Lung microvascular endothelial cell (primary cell): ENCODE measurements around the gene COLEC12. TPM values are rescaled to one million over a fixed set of nuclear protein-coding genes. Genes with fewer than 3 reads are reported as not detected.

ENCODE experiments used
- DNase-seq, 2 donors: peaks; one replicate each; pipeline versions ENCODE4 v3.0.0 to v3.0.0-alpha.2; 2010; ENCODE audit warnings: low read depth in 2 of 2
- total RNA-seq: library from RNA; depleted of rRNA; stranded (reverse); fragments of >200 nt; gene quantifications from 2 replicates; pipeline ENCODE4 v1.2.1, GENCODE V29; 2014

The COLEC12 gene
- total RNA-seq, 1 donor from 2014 or later, result 104 TPM

GRCh38 chr18:390741-391478 lies 109.6 kb downstream of the COLEC12 start:
- DNase-seq, result no peak

DNA sequence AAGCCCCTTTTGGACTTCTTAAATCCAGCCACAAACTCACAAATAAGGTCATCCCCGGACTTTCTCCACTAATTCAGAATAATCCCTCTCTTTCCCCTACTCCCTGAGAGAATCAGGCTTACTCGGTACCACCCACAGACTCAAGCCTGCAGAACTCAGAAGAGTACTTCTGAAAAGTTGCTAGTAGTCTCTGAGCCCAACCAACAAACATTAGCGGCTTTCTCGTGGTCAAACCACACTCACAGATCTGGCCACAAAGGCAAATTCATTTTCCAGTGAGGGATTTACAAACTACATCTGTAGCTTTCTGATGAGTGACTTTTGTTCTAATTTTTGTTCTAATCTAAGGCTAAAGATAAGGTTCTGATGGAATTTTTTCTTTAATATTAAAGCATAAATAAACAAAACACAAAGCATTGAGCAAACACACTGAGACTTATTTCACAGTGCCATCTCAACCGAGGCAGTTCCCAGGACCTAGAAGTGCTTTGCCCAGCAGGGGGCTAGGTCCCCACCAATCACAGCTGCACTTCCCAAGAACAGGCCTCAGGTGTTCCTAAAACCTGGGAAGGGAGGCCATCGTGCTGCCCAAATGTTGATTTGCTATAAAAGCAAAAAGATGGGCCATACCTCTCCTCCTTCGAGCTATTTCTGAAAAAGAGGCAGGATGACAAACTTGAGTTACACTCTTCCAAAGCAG lies 110.7 kb downstream of the COLEC12 start:
- DNase-seq, result no peak

DNA sequence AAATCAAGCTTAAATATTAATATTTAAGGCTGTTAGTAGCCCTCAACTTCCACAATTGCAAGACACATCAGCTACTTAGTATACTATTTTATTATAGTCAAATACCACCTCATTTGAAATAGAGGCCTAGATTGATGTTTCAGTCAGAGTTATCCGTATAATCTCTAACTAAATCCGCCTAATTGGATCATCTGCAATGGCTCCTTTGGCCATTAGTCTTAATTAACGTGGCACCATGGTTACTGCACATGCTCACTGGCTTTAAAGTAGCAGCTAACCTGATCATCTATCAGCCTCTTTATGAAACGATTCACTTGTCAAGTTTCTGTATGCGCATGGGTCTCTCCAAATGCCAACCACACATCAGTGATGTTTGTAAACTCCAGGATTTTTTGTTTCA lies 112.3 kb downstream of the COLEC12 start:
- DNase-seq, result no peak

DNA sequence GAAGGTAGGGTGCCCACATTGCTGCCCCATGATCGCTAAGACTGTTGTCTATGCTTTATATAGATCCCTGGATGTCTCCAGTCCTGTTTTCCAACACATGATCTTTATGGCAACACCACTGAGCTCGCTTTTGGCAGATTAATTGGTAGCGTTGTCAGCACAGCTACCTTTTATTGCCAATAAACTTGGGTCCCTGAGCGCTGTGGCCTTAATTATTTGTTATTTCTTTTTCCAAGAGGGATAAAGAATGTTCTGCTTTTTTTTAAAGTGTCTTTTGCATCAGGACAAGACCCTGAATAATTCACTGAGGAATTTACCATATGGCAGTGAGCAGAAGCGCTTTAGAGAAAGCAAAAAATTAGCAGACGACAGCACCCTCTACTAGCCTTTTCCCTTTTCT lies 113.5 kb downstream of the COLEC12 start:
- DNase-seq, result no peak

GRCh38 chr18:384897-385296 lies 115.6 kb downstream of the COLEC12 start:
- no peak for DNase-seq

DNA sequence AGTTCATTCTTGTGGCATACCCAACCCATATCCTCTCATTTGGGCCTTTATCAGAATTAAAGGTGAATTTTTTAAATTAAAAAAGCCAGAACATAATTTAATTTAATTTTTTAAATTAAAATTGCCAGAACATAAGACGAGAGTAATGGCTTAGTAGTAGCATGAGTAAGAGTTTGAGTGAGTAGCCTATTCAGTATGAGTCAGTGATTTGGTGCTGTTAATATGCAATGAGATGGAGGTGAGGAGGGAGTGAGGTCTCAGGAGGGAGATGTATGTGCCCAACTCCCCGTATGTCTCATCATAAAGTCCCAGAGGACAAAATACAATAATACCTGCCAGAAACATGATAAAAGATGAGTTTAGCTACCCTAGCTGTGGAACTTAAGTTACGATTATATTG lies 117.4 kb downstream of the COLEC12 start:
- no peak for DNase-seq

DNA sequence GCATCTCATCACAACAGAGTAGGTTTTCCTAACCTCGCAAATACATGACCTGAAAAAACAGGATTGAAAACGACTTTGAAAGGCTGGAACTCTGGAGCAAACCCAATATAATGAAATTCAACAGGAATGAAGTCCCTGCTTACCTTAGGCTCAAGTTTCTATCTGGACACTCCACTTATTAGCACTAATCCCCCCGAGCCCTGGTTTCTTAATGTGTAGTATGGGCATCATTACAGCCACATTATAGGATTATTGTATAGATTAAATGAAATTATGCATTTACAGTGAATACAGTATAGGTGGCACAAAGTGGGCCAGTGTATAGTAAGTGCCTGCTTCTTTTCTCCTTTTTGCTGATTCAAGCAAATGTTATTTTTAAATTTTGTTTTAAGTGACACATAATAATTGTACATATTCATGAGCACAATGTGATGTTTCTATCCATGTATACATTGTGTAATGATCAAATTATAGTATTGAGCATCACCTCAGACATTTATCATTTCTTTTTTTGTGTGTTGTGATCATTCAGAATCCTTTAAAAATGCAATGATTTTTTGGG lies 118.0 kb downstream of the COLEC12 start:
- no peak for DNase-seq

- DNase-seq, result no peak
These were observed 120.7 kb downstream of the COLEC12 start for GRCh38 chr18:379681-380330.

DNA sequence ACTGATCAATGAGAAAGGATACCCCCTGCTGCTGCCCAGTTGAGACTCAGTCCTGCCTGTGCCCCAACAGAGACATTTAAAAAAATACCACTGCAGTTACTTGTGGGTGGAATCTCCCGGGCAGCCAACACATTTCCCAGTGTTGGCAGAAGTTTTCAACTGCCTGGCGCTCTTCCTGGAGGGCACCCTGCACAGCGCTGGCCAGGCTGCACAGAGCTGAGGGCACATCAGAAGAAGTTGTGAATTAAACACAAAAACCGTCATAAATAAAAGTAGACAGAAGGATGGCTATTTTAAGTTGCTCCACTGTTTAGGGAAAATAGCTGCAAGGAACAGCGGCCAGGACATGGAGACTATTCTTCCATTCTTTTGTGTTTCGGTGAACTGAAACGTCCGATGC lies 122.4 kb downstream of the COLEC12 start:
- peak in 1 of 2 donors; percentile 7 for DNase-seq

DNA sequence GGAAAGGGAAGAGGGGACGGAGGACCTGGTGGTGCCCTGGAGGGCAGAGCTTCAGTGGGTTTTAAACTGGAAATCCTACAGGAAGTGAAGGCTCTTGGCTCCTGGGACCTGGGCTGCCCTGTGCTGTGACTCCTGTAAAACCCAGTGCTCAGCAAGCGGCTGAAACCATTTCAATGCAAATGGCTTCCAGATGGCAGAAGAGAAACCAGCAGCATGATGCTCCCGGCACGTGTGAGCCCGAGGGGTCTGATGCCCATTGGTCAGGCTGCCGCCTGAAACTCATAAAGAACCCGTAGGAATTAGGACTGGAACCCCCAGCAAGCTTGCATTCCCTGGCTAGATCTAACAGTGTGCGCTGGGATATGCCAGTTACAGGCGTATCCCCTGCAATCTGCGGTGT lies 123.4 kb downstream of the COLEC12 start:
- peak in 1 of 2 donors; percentile 16 for DNase-seq

GRCh38 chr18:376311-376710 lies 124.2 kb downstream of the COLEC12 start:
- DNase-seq, result peak; percentile 48 to 95

- peak in 1 of 2 donors; percentile 9 for DNase-seq
These were observed 125.8 kb downstream of the COLEC12 start for GRCh38 chr18:374721-375168.

DNA sequence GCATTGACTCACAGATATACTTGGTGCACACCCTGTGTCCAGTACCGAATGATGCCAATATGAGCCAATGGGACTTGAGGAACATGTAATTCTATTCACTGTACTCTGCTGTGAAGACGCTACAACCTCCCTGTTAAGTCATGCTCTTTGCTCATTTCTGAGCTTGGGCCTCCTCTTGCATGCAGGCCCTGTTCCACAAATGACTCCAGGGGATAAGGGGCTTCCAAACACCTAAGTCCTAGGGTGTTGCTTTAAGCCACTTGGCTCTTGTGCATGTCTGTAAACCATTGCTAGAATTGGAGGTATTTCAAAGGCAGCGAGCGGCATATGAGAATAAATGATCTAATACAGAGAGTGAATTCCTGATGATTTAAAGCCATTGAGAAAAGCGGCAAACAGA lies 126.7 kb downstream of the COLEC12 start:
- no peak for DNase-seq

DNA sequence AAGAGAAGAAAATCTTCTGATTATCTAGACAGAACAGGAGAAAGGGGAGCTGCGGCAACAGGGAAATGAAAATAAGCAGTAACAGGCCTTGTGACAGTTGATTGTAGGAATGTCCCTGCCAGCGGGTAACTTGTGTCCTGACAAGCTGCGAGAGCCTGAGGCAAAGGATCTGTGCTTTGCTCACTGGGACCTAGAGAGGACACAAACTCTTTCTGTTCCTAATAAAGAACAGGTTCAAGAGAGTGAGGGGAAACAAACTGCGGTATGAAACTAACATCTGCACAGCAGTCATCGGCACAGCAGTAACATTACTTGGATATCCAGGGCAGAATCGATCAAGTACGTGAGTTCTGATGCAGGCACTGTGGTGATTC lies 128.9 kb downstream of the COLEC12 start:
- DNase-seq, result peak; percentile 9 to 10

- peak; percentile 23 to 32 for DNase-seq
These were observed 129.5 kb downstream of the COLEC12 start for GRCh38 chr18:370751-371608.

DNA sequence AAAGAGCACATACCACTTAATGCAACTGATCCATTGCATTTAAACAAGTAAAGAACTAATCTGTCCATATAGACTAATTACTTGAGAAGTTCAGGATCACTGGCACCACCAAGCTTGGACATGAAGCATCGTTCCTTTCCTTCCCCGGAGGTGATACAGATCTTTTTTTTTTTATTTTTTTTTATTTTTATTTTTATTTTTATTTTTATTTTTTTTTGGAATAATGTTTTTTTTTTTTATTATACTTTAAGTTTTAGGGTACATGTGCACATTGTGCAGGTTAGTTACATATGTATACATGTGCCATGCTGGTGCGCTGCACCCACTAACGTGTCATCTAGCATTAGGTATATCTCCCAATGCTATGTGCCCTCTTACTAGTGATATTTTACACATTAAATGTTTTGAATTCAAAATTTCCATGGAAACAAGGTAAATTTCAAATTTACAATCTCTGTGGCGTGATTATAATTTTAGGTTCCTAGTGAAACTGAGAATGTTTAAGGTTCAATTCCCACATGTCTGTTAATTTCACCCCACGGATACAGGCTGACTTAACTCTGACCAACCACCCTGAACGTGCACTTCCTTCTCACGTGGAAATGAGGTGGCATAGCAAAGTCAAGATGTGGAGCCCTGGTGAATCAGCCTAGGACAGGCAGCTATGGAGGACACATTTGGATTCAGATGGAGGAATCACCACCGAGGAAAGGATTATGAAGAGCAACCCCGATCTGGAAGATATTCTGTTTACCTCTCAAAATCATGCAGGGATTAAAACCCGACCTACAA lies 131.1 kb downstream of the COLEC12 start:
- DNase-seq, result peak in 1 of 2 donors; percentile 60

DNA sequence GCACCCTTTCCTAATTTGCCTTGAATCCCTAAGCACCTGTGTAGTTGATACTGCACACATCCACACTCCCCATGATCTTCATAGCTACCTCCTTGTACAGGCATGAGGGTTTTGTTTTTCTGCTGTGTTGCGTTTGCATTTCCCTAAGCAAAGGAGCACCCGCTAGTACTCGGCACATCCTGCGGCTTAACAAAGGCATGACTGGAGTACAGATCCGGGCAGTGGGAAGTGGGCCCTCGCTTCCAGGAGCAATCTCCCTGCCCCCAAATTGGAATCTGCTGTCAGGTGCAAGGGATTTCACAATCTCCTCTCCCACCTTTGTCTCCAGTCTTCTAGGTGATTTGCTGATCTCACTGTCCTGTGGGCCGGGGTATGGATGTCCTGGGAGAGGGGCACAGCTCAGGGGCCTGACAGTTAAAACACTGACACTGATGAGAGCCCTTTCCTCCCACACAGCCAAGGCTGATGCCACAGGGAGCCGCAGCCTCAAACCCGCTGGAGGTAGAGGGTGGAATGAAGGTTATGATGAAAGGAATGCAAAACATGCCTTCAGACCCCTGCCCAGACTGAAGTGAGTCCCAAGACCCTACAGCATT lies 133.9 kb downstream of the COLEC12 start:
- no peak for DNase-seq

DNA sequence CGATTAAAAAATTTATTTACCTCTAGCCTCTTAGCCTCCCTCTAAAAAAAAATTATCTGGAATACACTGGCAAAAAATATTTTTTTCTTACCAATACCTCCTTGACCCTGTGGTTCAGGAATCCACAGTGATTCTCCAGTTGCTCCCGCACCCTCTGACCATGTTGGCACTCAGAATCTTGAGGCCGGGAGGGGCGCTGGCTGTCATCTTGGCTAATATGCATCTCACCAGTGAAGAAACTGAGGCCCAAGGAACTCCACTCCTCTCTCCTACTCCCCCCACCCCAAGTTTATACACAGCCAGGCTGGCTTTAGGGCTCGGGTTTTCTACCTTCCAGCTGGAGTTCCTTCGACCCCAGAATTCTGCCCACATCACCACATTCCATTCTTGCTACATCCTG lies 134.8 kb downstream of the COLEC12 start:
- DNase-seq, result no peak

GRCh38 chr18:364256-364826 lies 136.2 kb downstream of the COLEC12 start:
- no peak for DNase-seq
